GM19438 (cell line): ENCODE data around the gene ZNF275.
"Not testable (repeated sequence)": the region's sequence is repeated elsewhere in the genome, so short reads cannot be mapped to it uniquely, and the experiment has no call there.

Experiments
- ATAC-seq: cut with Tn5 transposase; IDR thresholded peaks from one replicate; pipeline ENCODE4 v1.9.1; 2021; ENCODE audit warnings: low read depth; ENCODE audit not compliant: unreplicated experiment

The ZNF275 gene

GRCh38 chrX:153317996-153318722 is 15.8 kb upstream of the ZNF275 start:
- ATAC-seq = no peak

- ATAC-seq = no peak
These were observed 15.1 kb upstream of the ZNF275 start for GRCh38 chrX:153318811-153319210.

GRCh38 chrX:153319295-153320046 is 14.5 kb upstream of the ZNF275 start:
- ATAC-seq = no peak

- ATAC-seq = not testable (repeated sequence)
These were observed 13.9 kb upstream of the ZNF275 start for GRCh38 chrX:153320047-153320443.

- ATAC-seq = no peak
These were observed 13.3 kb upstream of the ZNF275 start for GRCh38 chrX:153320555-153321184.

GRCh38 chrX:153321381-153322124 is 12.4 kb upstream of the ZNF275 start, which contains the start of gene PNMA6F:
Gene PNMA6F, minus strand, starts transcription at chrX:153321767. Its CDS starts 1,093 bp downstream, at chrX:153320674.
- ATAC-seq = no peak

GRCh38 chrX:153327561-153327960 is 6.4 kb upstream of the ZNF275 start:
- no peak for ATAC-seq

- no peak for ATAC-seq
These were observed 687 bp upstream of the ZNF275 start for GRCh38 chrX:153333266-153333665.

GRCh38 chrX:153334654-153335295 is 822 bp downstream of the ZNF275 start:
- no peak for ATAC-seq

GRCh38 chrX:153336121-153336894 is 2.4 kb downstream of the ZNF275 start:
- no peak for ATAC-seq

GRCh38 chrX:153336988-153337387 is 3.0 kb downstream of the ZNF275 start:
- ATAC-seq = no peak

- no peak for ATAC-seq
These were observed 4.9 kb downstream of the ZNF275 start for GRCh38 chrX:153338836-153339235.

GRCh38 chrX:153339662-153340061 is 5.7 kb downstream of the ZNF275 start:
- ATAC-seq = no peak

- no peak for ATAC-seq
These were observed 6.2 kb downstream of the ZNF275 start for GRCh38 chrX:153340111-153340510.

- ATAC-seq = no peak
These were observed 9.0 kb downstream of the ZNF275 start for GRCh38 chrX:153342762-153343558.

GRCh38 chrX:153343674-153344073 is 9.7 kb downstream of the ZNF275 start:
- ATAC-seq = no peak

GRCh38 chrX:153347530-153347929 is 13.6 kb downstream of the ZNF275 start:
- no peak for ATAC-seq

- ATAC-seq = no peak
These were observed 14.5 kb downstream of the ZNF275 start for GRCh38 chrX:153348421-153348820.

GRCh38 chrX:153349952-153350351 is 16.0 kb downstream of the ZNF275 start:
- ATAC-seq = no peak
